Measurements from ENCODE around the gene GNB2. TPM values are rescaled to one million over a fixed set of nuclear protein-coding genes. Genes with fewer than 3 reads are reported as not detected.
"Not testable (repeated sequence)": the region's sequence is repeated elsewhere in the genome, so short reads cannot be mapped to it uniquely, and the experiment has no call there.

The GNB2 gene
- total and polyA plus RNA-seq, 9 donors = 49.5 to 202 (median 153) TPM

DNA sequence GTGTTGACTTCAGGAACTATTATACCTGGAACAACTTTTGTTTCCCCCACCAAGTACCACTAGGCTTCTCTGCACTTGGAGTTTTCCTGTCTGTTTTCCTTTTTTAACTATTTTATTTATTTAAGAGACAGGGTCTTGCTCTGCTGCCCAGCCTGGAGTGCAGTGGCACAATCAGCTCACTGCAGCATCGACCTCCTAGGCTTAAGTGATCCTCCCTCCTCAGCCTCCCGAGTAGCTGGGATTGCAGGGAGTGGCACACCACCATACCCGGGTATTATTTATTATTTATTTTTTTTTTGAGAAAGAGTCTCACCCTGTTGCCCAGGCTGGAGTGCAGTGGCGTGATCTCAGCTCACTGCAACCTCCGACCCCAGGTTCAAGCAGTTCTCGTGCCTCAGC, 22.6 kb downstream of the GNB2 start:
- DNase-seq = no peak
- H3K27me3 ChIP-seq (ENCODE audit: control insufficient read depth, insufficient read depth, low read length) = peaks cover 22% of the 10 kb centered on the region
- peaks cover 4% of the 10 kb centered on the region for H3K36me3 ChIP-seq (ENCODE audit: control insufficient read depth, insufficient read depth, low read length)
- no peaks in the 10 kb centered on the region for H3K9me3 ChIP-seq (replicated peaks; ENCODE audit: control insufficient read depth, low read depth, low read length)
- no peak overlapping the region for H3K4me3 ChIP-seq (ENCODE audit: low read length)
- no peak overlapping the region for H3K27ac ChIP-seq (ENCODE audit: low read length)
- 76% methylated on average over 3 of the region's 6 CpGs for WGBS (ENCODE audit: insufficient coverage)
- peaks cover 27% of the 10 kb centered on the region for H3K4me1 ChIP-seq (ENCODE audit: control insufficient read depth, insufficient read depth, low read length)

DNA sequence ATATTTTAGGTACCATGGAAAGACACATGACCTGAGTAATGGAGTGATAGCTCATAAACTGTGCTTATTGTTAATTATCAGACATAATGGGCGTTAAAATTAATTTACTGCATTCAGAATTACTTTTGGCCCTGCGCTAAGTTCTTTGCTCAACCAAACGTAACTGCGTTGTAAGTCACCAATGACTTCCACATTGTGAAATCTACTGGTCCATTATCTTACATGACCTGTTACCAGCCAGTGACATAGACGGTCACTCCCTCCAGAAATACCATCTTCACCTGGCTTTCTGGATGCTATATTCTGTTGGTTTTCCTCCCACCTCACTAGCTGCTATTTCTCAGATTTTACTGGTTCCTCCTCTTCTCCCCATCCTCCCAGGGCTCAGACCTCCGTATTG, 25.5 kb downstream of the GNB2 start:
- H3K27ac ChIP-seq (ENCODE audit: low read length) = no peak overlapping the region
- H3K27me3 ChIP-seq (ENCODE audit: control insufficient read depth, insufficient read depth, low read length) = peaks cover 22% of the 10 kb centered on the region
- no peak overlapping the region for H3K4me3 ChIP-seq (ENCODE audit: low read length)
- DNase-seq = no peak
- WGBS (ENCODE audit: insufficient coverage) = 94% methylated on average over 5 of the region's 6 CpGs
- no peaks in the 10 kb centered on the region for H3K9me3 ChIP-seq (replicated peaks; ENCODE audit: control insufficient read depth, low read depth, low read length)
- peaks cover 4% of the 10 kb centered on the region for H3K4me1 ChIP-seq (ENCODE audit: control insufficient read depth, insufficient read depth, low read length)
- H3K36me3 ChIP-seq (ENCODE audit: control insufficient read depth, insufficient read depth, low read length) = no peaks in the 10 kb centered on the region

- 68% methylated on average over 3 of the region's 3 CpGs for WGBS (ENCODE audit: insufficient coverage)
- not testable (repeated sequence) for H3K36me3 ChIP-seq (ENCODE audit: control insufficient read depth, insufficient read depth, low read length); H3K4me1 ChIP-seq (ENCODE audit: control insufficient read depth, insufficient read depth, low read length); H3K9me3 ChIP-seq (replicated peaks; ENCODE audit: control insufficient read depth, low read depth, low read length); H3K27ac ChIP-seq (ENCODE audit: low read length); DNase-seq; H3K4me3 ChIP-seq (ENCODE audit: low read length)
- peaks cover 14% of the 10 kb centered on the region for H3K27me3 ChIP-seq (ENCODE audit: control insufficient read depth, insufficient read depth, low read length)
These were observed 27.5 kb downstream of the GNB2 start for GRCh38 chr7:100701089-100701488.

DNA sequence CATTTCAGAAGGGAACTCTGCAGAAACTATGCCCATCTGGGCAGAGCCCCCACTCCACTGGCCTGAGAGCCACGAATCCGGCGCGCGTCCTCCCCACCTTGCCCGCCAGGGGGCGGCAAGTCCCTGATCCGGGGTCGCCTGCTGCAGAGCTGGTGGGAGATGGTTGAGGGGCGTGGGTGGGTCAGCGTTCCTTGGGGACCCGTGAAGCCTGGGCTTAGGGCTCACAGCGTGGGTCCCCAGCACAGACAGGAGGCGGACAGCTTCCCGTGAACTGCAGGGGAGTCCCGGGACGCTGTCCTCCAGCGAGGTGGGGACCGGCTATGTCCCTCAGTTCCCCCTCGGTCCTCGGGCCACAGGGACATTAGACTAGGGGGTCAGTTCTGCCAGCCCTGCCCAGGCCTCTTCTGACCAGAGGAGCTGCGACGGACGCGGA, 31.8 kb downstream of the GNB2 start:
- WGBS (ENCODE audit: insufficient coverage) = under 1% methylated on average over 18 of the region's 25 CpGs
- H3K36me3 ChIP-seq (ENCODE audit: control insufficient read depth, insufficient read depth, low read length) = peaks cover 7% of the 10 kb centered on the region
- peaks cover 16% of the 10 kb centered on the region for H3K4me1 ChIP-seq (ENCODE audit: control insufficient read depth, insufficient read depth, low read length)
- peak overlapping the region; percentile 97 for H3K4me3 ChIP-seq (ENCODE audit: low read length)
- H3K27me3 ChIP-seq (ENCODE audit: control insufficient read depth, insufficient read depth, low read length) = no peaks in the 10 kb centered on the region
- peak overlapping the region; percentile 97 for H3K27ac ChIP-seq (ENCODE audit: low read length)
- H3K9me3 ChIP-seq (replicated peaks; ENCODE audit: control insufficient read depth, low read depth, low read length) = no peaks in the 10 kb centered on the region
- DNase-seq = peak; percentile 84

GRCh38 chr7:100705753-100706671, 32.5 kb downstream of the GNB2 start, which contains the start of gene POP7:
TSS of gene POP7 (plus strand) at chr7:100706121. CDS start at chr7:100706831, 710 bp downstream.
- no peaks in the 10 kb centered on the region for H3K9me3 ChIP-seq (replicated peaks; ENCODE audit: control insufficient read depth, low read depth, low read length)
- DNase-seq = peak; percentile 99
- H3K27ac ChIP-seq (ENCODE audit: low read length) = peak within 1 kb of the TSS; percentile 97
- no peaks in the 10 kb centered on the region for H3K27me3 ChIP-seq (ENCODE audit: control insufficient read depth, insufficient read depth, low read length)
- peak within 1 kb of the TSS; percentile 97 for H3K4me3 ChIP-seq (ENCODE audit: low read length)
- H3K4me1 ChIP-seq (ENCODE audit: control insufficient read depth, insufficient read depth, low read length) = peaks cover 16% of the 10 kb centered on the region
- peaks cover 7% of the 10 kb centered on the region for H3K36me3 ChIP-seq (ENCODE audit: control insufficient read depth, insufficient read depth, low read length)
- under 1% methylated on average over 81 of the region's 86 CpGs for WGBS (ENCODE audit: insufficient coverage)

DNA sequence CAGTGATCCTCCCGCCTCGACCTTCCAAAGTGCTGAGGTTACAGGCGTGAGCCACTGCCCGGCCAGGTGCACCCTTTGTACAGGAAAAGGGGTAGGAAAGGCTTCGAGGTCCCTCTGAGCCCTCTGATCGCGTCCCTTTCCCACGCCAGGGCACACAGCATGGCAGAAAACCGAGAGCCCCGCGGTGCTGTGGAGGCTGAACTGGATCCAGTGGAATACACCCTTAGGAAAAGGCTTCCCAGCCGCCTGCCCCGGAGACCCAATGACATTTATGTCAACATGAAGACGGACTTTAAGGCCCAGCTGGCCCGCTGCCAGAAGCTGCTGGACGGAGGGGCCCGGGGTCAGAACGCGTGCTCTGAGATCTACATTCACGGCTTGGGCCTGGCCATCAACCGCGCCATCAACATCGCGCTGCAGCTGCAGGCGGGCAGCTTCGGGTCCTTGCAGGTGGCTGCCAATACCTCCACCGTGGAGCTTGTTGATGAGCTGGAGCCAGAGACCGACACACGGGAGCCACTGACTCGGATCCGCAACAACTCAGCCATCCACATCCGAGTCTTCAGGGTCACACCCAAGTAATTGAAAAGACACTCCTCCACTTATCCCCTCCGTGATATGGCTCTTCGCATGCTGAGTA, 33.3 kb downstream of the GNB2 start:
- Histone ChIP-seq H3K36me3 (ENCODE audit: control insufficient read depth, insufficient read depth, low read length) (peaks cover 7% of the 10 kb centered on the region), H3K27me3 (ENCODE audit: control insufficient read depth, insufficient read depth, low read length) (no peaks in the 10 kb centered on the region), H3K9me3 (replicated peaks; ENCODE audit: control insufficient read depth, low read depth, low read length) (no peaks in the 10 kb centered on the region), H3K27ac (ENCODE audit: low read length) (peak overlapping the region; percentile 10), H3K4me3 (ENCODE audit: low read length) (peak overlapping the region; percentile 97), H3K4me1 (ENCODE audit: control insufficient read depth, insufficient read depth, low read length) (peaks cover 16% of the 10 kb centered on the region)
- no peak for DNase-seq
- WGBS (ENCODE audit: insufficient coverage) = 11% methylated on average over 26 of the region's 34 CpGs

DNA sequence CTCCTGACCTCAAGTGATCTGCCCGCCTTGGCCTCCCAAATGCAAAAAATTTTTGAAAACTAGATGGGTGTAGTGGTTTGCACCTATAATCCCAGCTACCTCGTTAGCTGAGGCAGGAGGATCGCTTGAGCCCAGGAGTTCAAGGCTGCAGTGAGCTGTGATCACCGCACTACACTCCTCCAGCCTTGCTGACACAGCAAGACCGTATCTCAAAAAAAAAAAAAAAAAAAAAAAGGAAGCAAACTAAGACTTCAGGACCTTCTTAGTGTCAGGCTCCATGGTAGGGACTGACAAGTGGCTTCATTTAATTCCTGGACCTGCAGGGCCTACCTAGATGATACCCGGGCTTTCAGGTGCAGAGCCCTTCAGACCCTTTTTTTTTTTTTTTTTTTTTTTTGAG, 34.9 kb downstream of the GNB2 start:
- Histone ChIP-seq H3K27ac (ENCODE audit: low read length) (no peak overlapping the region), H3K27me3 (ENCODE audit: control insufficient read depth, insufficient read depth, low read length) (no peaks in the 10 kb centered on the region)
- 100% methylated on average over 1 of the region's 6 CpGs for WGBS (ENCODE audit: insufficient coverage)

GRCh38 chr7:100710452-100710851, 36.9 kb downstream of the GNB2 start:
- 83% methylated on average over 4 of the region's 4 CpGs for WGBS (ENCODE audit: insufficient coverage)
- peaks cover 7% of the 10 kb centered on the region for H3K36me3 ChIP-seq (ENCODE audit: control insufficient read depth, insufficient read depth, low read length)
- DNase-seq = no peak
- peaks cover 8% of the 10 kb centered on the region for H3K4me1 ChIP-seq (ENCODE audit: control insufficient read depth, insufficient read depth, low read length)
- no peak overlapping the region for H3K4me3 ChIP-seq (ENCODE audit: low read length)
- H3K27ac ChIP-seq (ENCODE audit: low read length) = no peak overlapping the region
- H3K27me3 ChIP-seq (ENCODE audit: control insufficient read depth, insufficient read depth, low read length) = no peaks in the 10 kb centered on the region
- no peaks in the 10 kb centered on the region for H3K9me3 ChIP-seq (replicated peaks; ENCODE audit: control insufficient read depth, low read depth, low read length)

More for the DNA sequence above, 34.9 kb downstream of the GNB2 start:
- DNase-seq = no peak
- peaks cover 7% of the 10 kb centered on the region for H3K36me3 ChIP-seq (ENCODE audit: control insufficient read depth, insufficient read depth, low read length)
- H3K9me3 ChIP-seq (replicated peaks; ENCODE audit: control insufficient read depth, low read depth, low read length) = no peaks in the 10 kb centered on the region
- H3K4me3 ChIP-seq (ENCODE audit: low read length) = no peak overlapping the region
- peaks cover 16% of the 10 kb centered on the region for H3K4me1 ChIP-seq (ENCODE audit: control insufficient read depth, insufficient read depth, low read length)

GRCh38 chr7:100711369-100711768, 37.8 kb downstream of the GNB2 start:
- no peaks in the 10 kb centered on the region for H3K27me3 ChIP-seq (ENCODE audit: control insufficient read depth, insufficient read depth, low read length)
- no peak overlapping the region for H3K4me3 ChIP-seq (ENCODE audit: low read length)
- no peak overlapping the region for H3K27ac ChIP-seq (ENCODE audit: low read length)
- peaks cover 7% of the 10 kb centered on the region for H3K36me3 ChIP-seq (ENCODE audit: control insufficient read depth, insufficient read depth, low read length)
- DNase-seq = no peak
- H3K4me1 ChIP-seq (ENCODE audit: control insufficient read depth, insufficient read depth, low read length) = peaks cover 8% of the 10 kb centered on the region
- 81% methylated on average over 9 of the region's 11 CpGs for WGBS (ENCODE audit: insufficient coverage)
- no peaks in the 10 kb centered on the region for H3K9me3 ChIP-seq (replicated peaks; ENCODE audit: control insufficient read depth, low read depth, low read length)

- H3K27ac ChIP-seq (ENCODE audit: low read length) = no peak overlapping the region
- DNase-seq = peak; percentile 50
- H3K9me3 ChIP-seq (replicated peaks; ENCODE audit: control insufficient read depth, low read depth, low read length) = peaks cover 2% of the 10 kb centered on the region
- no peaks in the 10 kb centered on the region for H3K36me3 ChIP-seq (ENCODE audit: control insufficient read depth, insufficient read depth, low read length)
- peaks cover 13% of the 10 kb centered on the region for H3K27me3 ChIP-seq (ENCODE audit: control insufficient read depth, insufficient read depth, low read length)
- 40% methylated on average over 5 of the region's 8 CpGs for WGBS (ENCODE audit: insufficient coverage)
- no peak overlapping the region for H3K4me3 ChIP-seq (ENCODE audit: low read length)
- H3K4me1 ChIP-seq (ENCODE audit: control insufficient read depth, insufficient read depth, low read length) = no peaks in the 10 kb centered on the region
These were observed 41.2 kb downstream of the GNB2 start for GRCh38 chr7:100714725-100715124.
